Progenitor cell of endocrine pancreas (in vitro differentiated cells): ENCODE measurements around the gene CARD8. TPM values are rescaled to one million over a fixed set of nuclear protein-coding genes. Genes with fewer than 3 reads are reported as not detected.

ENCODE experiments used
- DNase-seq: peaks from one replicate; pipeline ENCODE4 v3.0.0; 2021; ENCODE audit warnings: low spot score; ENCODE audit not compliant: unreplicated experiment
- H3K27ac Mint-ChIP-seq: 2 replicates; pipeline ENCODE4 v1.8.0; 2021; ENCODE audit warnings: mild to moderate bottlenecking, moderate library complexity, mixed read lengths
- H3K27me3 Mint-ChIP-seq: 2 replicates; pipeline ENCODE4 v1.8.0; 2021; ENCODE audit warnings: mixed read lengths
- H3K36me3 Mint-ChIP-seq: 2 replicates; pipeline ENCODE4 v1.8.0; 2022; ENCODE audit warnings: mixed read lengths; ENCODE audit not compliant: insufficient read depth
- H3K4me1 Mint-ChIP-seq: 2 replicates; pipeline ENCODE4 v1.8.0; 2021; ENCODE audit warnings: low read depth, mixed read lengths
- H3K4me3 Mint-ChIP-seq: 2 replicates; pipeline ENCODE4 v1.8.0; 2021; ENCODE audit warnings: low read depth, mild to moderate bottlenecking, moderate library complexity, mixed read lengths
- H3K9me3 Mint-ChIP-seq: 2 replicates; pipeline ENCODE4 v1.8.0; 2021; ENCODE audit warnings: low read depth, mixed read lengths
- total RNA-seq: library from RNA; stranded (reverse); gene quantifications from 2 replicates; pipeline ENCODE4 v1.2.1, GENCODE V29; 2021
- TF ChIP-seq, protein P1 (sequence below): fragments of 200-600 bp; sonication (generic); IDR thresholded peaks from one replicate; pipeline ENCODE4 v1.5.0; 2021; ENCODE audit warnings: antibody characterized with exemption, mild to moderate bottlenecking; ENCODE audit not compliant: unreplicated experiment

Gene CARD8
- total RNA-seq, 1 donor from 2014 or later = 64.6 TPM

DNA sequence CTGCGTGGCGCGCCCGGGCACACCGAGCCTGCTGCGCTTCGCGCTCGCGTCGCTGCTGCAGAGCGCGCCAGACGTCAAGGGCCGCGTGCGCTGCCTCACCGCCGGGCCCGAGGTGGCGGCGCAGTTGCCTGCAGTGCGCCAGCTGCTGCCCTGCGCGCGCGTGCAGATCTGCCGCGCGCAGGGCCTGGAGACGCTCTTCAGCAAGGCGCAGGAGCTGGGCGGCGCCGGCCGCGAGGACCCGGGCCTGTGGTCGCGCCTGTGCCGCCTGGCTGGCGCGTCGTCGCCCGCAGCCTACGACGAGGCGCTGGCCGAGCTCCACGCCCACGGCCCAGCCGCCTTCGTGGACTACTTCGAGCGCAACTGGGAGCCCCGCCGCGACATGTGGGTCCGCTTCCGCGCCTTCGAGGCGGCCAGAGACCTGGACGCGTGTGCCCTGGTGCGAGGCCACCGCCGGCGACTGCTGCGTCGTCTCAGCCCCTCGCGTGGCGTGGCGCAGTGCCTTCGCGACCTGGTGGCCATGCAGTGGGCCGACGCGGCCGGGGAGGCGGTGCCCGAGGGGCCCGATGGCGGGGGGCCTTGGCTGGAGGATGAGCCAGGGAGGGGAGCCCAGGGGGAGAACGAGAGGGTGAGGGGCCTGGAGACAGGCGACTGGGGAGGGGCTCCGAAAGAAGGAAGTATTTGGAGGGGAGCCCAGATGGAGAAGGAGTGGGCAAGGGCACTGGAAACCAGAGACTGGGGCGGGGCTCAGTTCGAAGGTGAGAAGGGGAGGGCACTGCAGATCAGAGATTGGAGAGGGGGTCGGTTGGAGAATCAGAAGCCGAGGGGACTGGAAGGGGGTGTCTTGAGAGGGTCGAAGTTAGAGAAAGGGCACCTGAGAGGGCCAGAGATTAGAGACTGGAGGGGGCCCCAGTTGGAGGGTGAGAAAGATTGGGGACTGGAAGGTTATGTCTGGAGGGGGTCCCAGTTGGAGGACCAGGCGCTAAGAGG, 60.6 kb downstream of the CARD8 start:
- Mint-ChIP-seq H3K4me3 (no peak overlapping the region), H3K27ac (no peak overlapping the region), H3K36me3 (peaks cover 12% of the 10 kb centered on the region), H3K4me1 (no peaks in the 10 kb centered on the region), H3K27me3 (no peaks in the 10 kb centered on the region), H3K9me3 (no peaks in the 10 kb centered on the region)
- TF ChIP-seq, protein P1, sequence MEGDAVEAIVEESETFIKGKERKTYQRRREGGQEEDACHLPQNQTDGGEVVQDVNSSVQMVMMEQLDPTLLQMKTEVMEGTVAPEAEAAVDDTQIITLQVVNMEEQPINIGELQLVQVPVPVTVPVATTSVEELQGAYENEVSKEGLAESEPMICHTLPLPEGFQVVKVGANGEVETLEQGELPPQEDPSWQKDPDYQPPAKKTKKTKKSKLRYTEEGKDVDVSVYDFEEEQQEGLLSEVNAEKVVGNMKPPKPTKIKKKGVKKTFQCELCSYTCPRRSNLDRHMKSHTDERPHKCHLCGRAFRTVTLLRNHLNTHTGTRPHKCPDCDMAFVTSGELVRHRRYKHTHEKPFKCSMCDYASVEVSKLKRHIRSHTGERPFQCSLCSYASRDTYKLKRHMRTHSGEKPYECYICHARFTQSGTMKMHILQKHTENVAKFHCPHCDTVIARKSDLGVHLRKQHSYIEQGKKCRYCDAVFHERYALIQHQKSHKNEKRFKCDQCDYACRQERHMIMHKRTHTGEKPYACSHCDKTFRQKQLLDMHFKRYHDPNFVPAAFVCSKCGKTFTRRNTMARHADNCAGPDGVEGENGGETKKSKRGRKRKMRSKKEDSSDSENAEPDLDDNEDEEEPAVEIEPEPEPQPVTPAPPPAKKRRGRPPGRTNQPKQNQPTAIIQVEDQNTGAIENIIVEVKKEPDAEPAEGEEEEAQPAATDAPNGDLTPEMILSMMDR = no peak
- DNase-seq = no peak

- peaks cover 15% of the 10 kb centered on the region for H3K36me3 Mint-ChIP-seq
- H3K4me1 Mint-ChIP-seq = no peaks in the 10 kb centered on the region
- no peak overlapping the region for H3K4me3 Mint-ChIP-seq
- no peak overlapping the region for H3K27ac Mint-ChIP-seq
- H3K27me3 Mint-ChIP-seq = no peaks in the 10 kb centered on the region
- TF ChIP-seq, protein P1 = peak; percentile 56
- DNase-seq = no peak
- no peaks in the 10 kb centered on the region for H3K9me3 Mint-ChIP-seq
These were observed 61.5 kb downstream of the CARD8 start for GRCh38 chr19:48194041-48194843.

- no peak overlapping the region for H3K4me3 Mint-ChIP-seq
- H3K9me3 Mint-ChIP-seq = peaks cover 3% of the 10 kb centered on the region
- TF ChIP-seq, protein P1 = no peak
- no peak overlapping the region for H3K27ac Mint-ChIP-seq
- no peak for DNase-seq
- H3K36me3 Mint-ChIP-seq = peaks cover 23% of the 10 kb centered on the region
- no peaks in the 10 kb centered on the region for H3K27me3 Mint-ChIP-seq
- no peaks in the 10 kb centered on the region for H3K4me1 Mint-ChIP-seq
These were observed 63.0 kb downstream of the CARD8 start for GRCh38 chr19:48192750-48193149.

DNA sequence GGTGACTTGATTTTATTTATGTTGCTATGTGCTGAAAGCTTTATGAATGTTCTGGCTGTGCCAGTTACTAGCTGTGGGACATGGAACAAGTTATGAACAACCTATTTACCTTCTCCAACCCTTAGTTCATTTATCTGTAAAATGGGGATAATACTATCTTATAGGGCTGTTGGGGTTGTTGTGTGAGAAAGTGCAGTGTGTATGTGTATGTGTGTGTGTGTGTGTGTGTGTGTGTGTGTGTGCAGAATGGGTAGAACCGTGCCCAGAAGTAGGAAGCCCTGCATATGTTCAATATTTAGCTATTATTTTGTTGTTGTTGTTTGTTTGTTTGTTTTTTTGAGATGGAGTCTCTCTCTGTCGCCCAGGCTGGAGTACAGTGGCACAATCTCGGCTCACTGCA, 64.8 kb downstream of the CARD8 start:
- Mint-ChIP-seq H3K27me3 (no peaks in the 10 kb centered on the region), H3K4me1 (no peaks in the 10 kb centered on the region), H3K36me3 (peaks cover 24% of the 10 kb centered on the region), H3K4me3 (no peak overlapping the region), H3K9me3 (peaks cover 3% of the 10 kb centered on the region), H3K27ac (peak overlapping the region; percentile 64)
- TF ChIP-seq, protein P1 = no peak
- no peak for DNase-seq

DNA sequence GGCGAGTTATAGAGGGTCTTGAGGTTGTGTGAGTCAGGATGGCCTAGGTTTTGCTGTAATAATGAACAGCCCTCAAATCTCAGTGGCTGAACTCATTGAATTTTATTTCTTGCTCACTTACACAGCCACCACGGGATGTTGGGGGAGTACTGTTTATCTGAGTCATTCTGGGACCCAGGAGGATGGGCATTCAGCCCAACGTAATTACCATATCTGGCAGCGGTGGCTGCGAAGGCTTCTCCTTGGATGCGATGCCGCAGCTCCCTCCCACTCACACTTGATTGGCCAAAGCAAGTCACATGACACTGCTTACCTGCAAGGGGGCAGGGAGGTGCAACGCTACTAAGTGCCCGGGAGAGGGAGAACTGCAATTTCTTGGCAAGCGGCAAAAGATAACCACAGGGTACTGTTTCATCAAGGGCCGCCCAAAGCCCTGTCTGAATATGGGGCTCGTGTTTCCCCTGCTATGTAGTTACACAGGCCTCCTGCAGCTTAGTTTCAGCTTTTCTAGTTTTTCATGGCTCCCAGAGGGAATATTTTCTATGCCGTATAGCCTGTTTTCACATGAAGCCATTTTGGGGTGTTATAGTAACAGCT, 65.3 kb downstream of the CARD8 start:
- Mint-ChIP-seq H3K27ac (peak overlapping the region; percentile 45), H3K27me3 (no peaks in the 10 kb centered on the region), H3K4me3 (no peak overlapping the region), H3K4me1 (no peaks in the 10 kb centered on the region), H3K9me3 (peaks cover 3% of the 10 kb centered on the region), H3K36me3 (peaks cover 24% of the 10 kb centered on the region)
- DNase-seq = peak; percentile 52
- TF ChIP-seq, protein P1 = peak; percentile 54
